GM23338 (cell line): ENCODE results near the gene CPLANE2.

Experiments
- CREB1 ChIP-seq: fragments of 250-450 bp; sonication (Bioruptor Pico); IDR thresholded peaks from 2 replicates; pipeline ENCODE4 v1.5.0; 2020; ENCODE audit warnings: low read depth, mild to moderate bottlenecking, moderate library complexity
- CTCF ChIP-seq, 2 experiments: fragments of 200-600 bp in 1 of 2; sonication (generic) in 1 of 2; conservative IDR thresholded peaks; 2 replicates each; pipeline versions ENCODE4 v1.5.1 to v1.6.1; 2016 to 2017; ENCODE audit warnings: antibody characterized with exemption in 2 of 2, low read depth in 2 of 2, mild to moderate bottlenecking in 2 of 2, moderate library complexity in 1 of 2
- ETS1 ChIP-seq: IDR thresholded peaks from 2 replicates; pipeline ENCODE4 v1.6.1; 2016; ENCODE audit warnings: antibody characterized with exemption
- EZH2 ChIP-seq: fragments of 200-600 bp; sonication (generic); IDR thresholded peaks from one replicate; pipeline ENCODE4 v1.8.0; 2017; ENCODE audit warnings: antibody characterized with exemption, mild to moderate bottlenecking, low read depth; ENCODE audit not compliant: unreplicated experiment
- EZH2phosphoT487 ChIP-seq: fragments of 200-600 bp; sonication (generic); IDR thresholded peaks from one replicate; pipeline ENCODE4 v1.8.1; 2018; ENCODE audit warnings: antibody characterized with exemption; ENCODE audit not compliant: unreplicated experiment
- JUNB ChIP-seq: IDR thresholded peaks from one replicate; pipeline ENCODE4 v1.6.1; 2016; ENCODE audit warnings: antibody characterized with exemption; ENCODE audit not compliant: unreplicated experiment
- NANOG ChIP-seq: IDR thresholded peaks from 2 replicates; pipeline ENCODE4 v1.6.1; 2016; ENCODE audit warnings: antibody characterized with exemption, borderline replicate concordance
- POLR2AphosphoS5 ChIP-seq: IDR thresholded peaks from 2 replicates; pipeline ENCODE4 v1.6.1; 2016; ENCODE audit warnings: antibody characterized with exemption, low read depth
- REST ChIP-seq: IDR thresholded peaks from one replicate; pipeline ENCODE4 v1.6.1; 2018; ENCODE audit warnings: antibody characterized with exemption; ENCODE audit not compliant: unreplicated experiment
- ZNF114 ChIP-seq: fragments of 250-450 bp; sonication (Bioruptor Pico); IDR thresholded peaks from 2 replicates; pipeline ENCODE4 v1.5.0; 2020; ENCODE audit warnings: mild to moderate bottlenecking, moderate library complexity
- ZNF462 ChIP-seq: fragments of 250-450 bp; sonication (Bioruptor Pico); IDR thresholded peaks from 2 replicates; pipeline ENCODE4 v1.5.0; 2020; ENCODE audit warnings: mild to moderate bottlenecking, moderate library complexity

GRCh38 chr1:16256478-16256877, 19.5 kb upstream of the CPLANE2 start:
- TF ChIP-seq POLR2AphosphoS5 (no peak), CTCF (conservative IDR thresholded peaks at IDR 0.05; ENCODE audit: low read depth in 2 of 2) (no peak), ZNF114 (CRISPR knock-in tag) (no peak), CREB1 (no peak), EZH2 (no peak), ZNF462 (CRISPR knock-in tag) (no peak), JUNB (no peak), REST (no peak), EZH2phosphoT487 (no peak), NANOG (no peak), ETS1 (no peak)
